ENCODE results near the gene PAN3. TPM values are rescaled to one million over a fixed set of nuclear protein-coding genes. Genes with fewer than 3 reads are reported as not detected.
A peak's percentile ranks its signal among the peaks of the same experiment; 100 is the strongest.

PAN3 gene
- total and polyA plus RNA-seq, 2 of the 8 experiments (the other 6 are each of a cell fraction or from before 2014, with no cell fraction given): 12.7 to 39.3 TPM

- TF ChIP-seq CHD7 (IDR thresholded peaks at IDR 0.05; ENCODE audit: insufficient replicate concordance, low read length) (no peak), FOSL1 (IDR thresholded peaks at IDR 0.05; ENCODE audit: insufficient read depth, low read depth, low read length) (no peak), JUND (IDR thresholded peaks at IDR 0.05; ENCODE audit: low read length) (no peak), CBX5 (IDR thresholded peaks at IDR 0.05; ENCODE audit: low read depth, low read length) (no peak), SAP30 (IDR thresholded peaks at IDR 0.05; ENCODE audit: insufficient read depth, insufficient replicate concordance, low read length) (no peak), CTCF (IDR thresholded peaks at IDR 0.05; ENCODE audit: control extremely low read depth in 1 of 3, insufficient read depth in 1 of 3, low read depth in 1 of 3, low read length in 3 of 3) (peak in 2 of 3 experiments; percentile 30 to 45; a peak in 2 of 4 replicates), SRF (IDR thresholded peaks at IDR 0.05; ENCODE audit: low read depth, low read length) (no peak), CREB1 (IDR thresholded peaks at IDR 0.05) (no peak), RAD21 (IDR thresholded peaks at IDR 0.05 in 1 of 2, conservative IDR thresholded peaks at IDR 0.05 in 1 of 2; ENCODE audit: low read depth in 2 of 2, low read length in 2 of 2) (peak; percentile 41 to 57)
Observed at GRCh38 chr13:28313579-28313978, 175.2 kb downstream of the PAN3 start (continued).
